HUES48 (cell line): ENCODE results near the gene ELAVL2.

Source experiments
- H3K27ac ChIP-seq: one replicate; pipeline ENCODE4 v1.7.0; 2013; ENCODE audit warnings: low read depth, low read length, inconsistent platforms
- H3K27me3 ChIP-seq: 2 replicates; pipeline ENCODE4 v1.6.1; 2013; ENCODE audit warnings: mild to moderate bottlenecking, low read length; ENCODE audit not compliant: control insufficient read depth, insufficient read depth
- H3K36me3 ChIP-seq: 2 replicates; pipeline ENCODE4 v1.6.1; 2013; ENCODE audit warnings: low read length; ENCODE audit not compliant: control insufficient read depth, insufficient read depth
- H3K4me1 ChIP-seq: 2 replicates; pipeline ENCODE4 v1.6.1; 2013; ENCODE audit warnings: mild to moderate bottlenecking, low read length; ENCODE audit not compliant: control insufficient read depth, insufficient read depth
- H3K4me3 ChIP-seq: 2 replicates; pipeline ENCODE4 v1.5.1; 2013; ENCODE audit warnings: mild to moderate bottlenecking, low read depth, low read length
- H3K9ac ChIP-seq: 2 replicates; pipeline ENCODE4 v1.6.1; 2013; ENCODE audit warnings: mild to moderate bottlenecking, low read depth, low read length, moderate library complexity
- H3K9me3 ChIP-seq: 2 replicates; pipeline ENCODE4 v1.6.1; 2013; ENCODE audit warnings: low read length; ENCODE audit not compliant: control insufficient read depth, insufficient read depth

Gene ELAVL2

DNA sequence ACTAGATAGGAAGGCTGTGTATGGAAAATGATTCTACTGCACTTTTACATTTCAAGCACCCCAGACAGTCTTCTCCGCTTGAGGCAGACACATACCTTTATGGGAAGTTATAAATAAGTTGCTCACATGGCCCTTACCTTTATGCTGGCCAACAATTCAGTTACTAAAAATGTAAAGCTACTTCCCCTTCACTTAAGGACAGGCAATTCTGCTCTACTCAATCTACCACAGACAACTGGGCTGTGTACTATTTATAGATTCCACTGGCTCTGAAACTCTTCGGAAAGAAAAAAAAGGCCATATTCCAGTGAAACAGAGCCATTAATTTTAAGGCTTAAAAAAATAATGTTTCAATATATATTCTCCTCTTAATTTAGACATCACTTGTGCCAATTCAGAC is 59.4 kb downstream of the ELAVL2 start:
- Histone ChIP-seq H3K4me1 (peaks cover 74% of the 10 kb centered on the region), H3K27ac (no peak overlapping the region)

DNA sequence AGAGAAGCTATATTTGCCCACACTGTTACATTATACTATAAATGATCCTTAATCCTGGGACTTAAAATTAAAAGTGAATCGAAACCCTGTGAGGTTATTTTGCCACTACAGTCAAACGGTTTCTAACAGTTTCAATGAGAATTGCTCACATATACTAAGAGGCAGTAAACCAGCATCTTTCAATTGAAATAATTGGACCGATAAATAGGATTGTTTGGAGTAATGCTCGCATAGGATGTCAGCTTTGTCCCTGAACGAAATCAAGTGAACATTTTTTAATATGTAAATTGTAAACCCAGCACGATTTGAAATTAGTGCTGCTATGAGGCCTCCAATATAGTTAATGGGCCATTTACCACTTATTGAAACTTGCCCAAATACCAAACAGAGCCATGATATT is 60.5 kb downstream of the ELAVL2 start:
- Histone ChIP-seq H3K4me3 (no peak overlapping the region), H3K4me1 (peaks cover 66% of the 10 kb centered on the region), H3K27ac (no peak overlapping the region), H3K9me3 (no peaks in the 10 kb centered on the region), H3K27me3 (no peaks in the 10 kb centered on the region), H3K9ac (no peak overlapping the region), H3K36me3 (peaks cover 11% of the 10 kb centered on the region; the same call in 1 of the 2 replicates)

More for the DNA sequence above, 59.4 kb downstream of the ELAVL2 start:
- H3K9ac ChIP-seq: no peak overlapping the region
- H3K27me3 ChIP-seq: no peaks in the 10 kb centered on the region
- no peak overlapping the region for H3K4me3 ChIP-seq
- peaks cover 6% of the 10 kb centered on the region; the same call in 1 of the 2 replicates for H3K36me3 ChIP-seq
- no peaks in the 10 kb centered on the region for H3K9me3 ChIP-seq

DNA sequence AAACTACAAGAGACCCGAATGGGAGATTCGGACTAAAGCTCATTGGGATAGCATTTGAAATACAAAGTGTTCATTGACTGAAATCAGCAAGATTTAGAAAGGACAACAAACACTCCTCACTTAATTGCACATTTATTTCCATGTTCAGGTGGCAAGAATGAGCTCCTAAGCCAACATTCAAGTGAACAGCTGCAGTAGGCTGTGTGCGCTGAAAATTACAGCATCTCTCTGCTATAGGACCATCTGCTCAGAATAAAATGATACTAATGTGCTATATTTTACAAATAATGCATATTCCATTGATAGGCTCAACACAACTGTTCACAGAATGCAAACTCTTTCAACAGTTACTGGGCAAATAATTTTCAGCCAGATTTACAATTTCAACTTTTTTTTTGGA is 61.8 kb downstream of the ELAVL2 start:
- Histone ChIP-seq H3K4me1 (peaks cover 53% of the 10 kb centered on the region), H3K27ac (no peak overlapping the region), H3K9ac (no peak overlapping the region), H3K36me3 (peaks cover 18% of the 10 kb centered on the region), H3K4me3 (no peak overlapping the region), H3K9me3 (no peaks in the 10 kb centered on the region), H3K27me3 (no peaks in the 10 kb centered on the region)

DNA sequence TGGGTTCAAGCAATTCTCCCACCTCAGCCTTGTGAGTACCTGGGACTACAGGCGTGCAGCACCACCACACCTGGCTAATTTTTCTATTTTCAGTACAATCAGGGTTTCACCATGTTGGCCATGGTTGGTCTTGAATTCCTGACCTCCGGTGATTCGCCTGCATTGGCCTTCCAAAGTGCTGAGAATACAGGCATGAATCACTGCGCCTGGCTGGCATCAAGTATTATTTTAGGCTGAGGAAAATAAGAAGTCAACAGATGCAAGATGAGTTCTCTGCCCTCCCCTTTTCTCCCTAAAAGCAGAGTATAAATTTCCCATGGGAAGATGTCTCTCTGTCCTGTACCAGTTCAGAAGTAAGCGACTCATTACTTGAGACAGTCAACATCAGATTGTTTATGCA is 71.5 kb downstream of the ELAVL2 start:
- Histone ChIP-seq H3K4me1 (peaks cover 46% of the 10 kb centered on the region), H3K27ac (no peak overlapping the region), H3K9ac (no peak overlapping the region), H3K4me3 (no peak overlapping the region), H3K36me3 (no peaks in the 10 kb centered on the region), H3K9me3 (no peaks in the 10 kb centered on the region), H3K27me3 (no peaks in the 10 kb centered on the region)

DNA sequence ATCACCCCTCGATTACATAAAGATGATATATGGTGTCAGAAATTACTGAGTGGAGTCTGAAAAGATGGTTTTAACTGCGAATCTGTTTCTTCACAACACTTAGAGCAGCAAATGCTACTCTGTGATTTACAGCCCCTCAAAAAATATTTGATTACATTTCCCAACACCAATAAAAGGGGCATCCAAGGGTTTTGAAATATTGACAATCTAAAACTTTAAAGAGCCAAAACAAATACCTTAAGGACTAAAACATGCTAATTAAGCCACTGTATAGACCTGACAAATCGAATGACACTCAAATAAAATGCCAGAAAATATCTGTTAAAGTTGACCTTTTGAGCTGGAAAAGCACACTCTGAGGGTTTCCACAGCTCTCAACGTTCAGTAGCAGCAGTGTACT is 73.2 kb downstream of the ELAVL2 start:
- Histone ChIP-seq H3K4me3 (no peak overlapping the region), H3K27me3 (no peaks in the 10 kb centered on the region), H3K36me3 (no peaks in the 10 kb centered on the region), H3K9ac (no peak overlapping the region), H3K9me3 (no peaks in the 10 kb centered on the region), H3K27ac (no peak overlapping the region), H3K4me1 (peaks cover 46% of the 10 kb centered on the region)

DNA sequence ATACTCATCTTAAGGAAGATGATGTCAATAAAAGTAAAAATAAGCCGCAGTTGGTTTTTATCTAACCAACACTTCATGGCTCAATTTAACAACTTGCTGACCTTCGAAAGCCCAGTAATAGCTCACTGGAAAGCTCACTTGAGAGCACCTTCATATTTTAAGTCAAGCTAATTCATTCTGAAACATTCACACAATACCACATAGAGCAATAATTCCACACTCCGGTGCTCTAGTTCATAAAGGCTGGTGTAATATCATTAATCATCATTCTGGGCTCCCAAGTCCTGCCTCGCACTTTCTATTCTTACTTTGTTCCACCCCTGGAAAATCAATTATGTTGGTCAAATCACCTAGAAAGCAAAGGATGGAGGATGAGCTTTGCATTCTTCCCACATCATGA is 74.4 kb downstream of the ELAVL2 start:
- no peaks in the 10 kb centered on the region for H3K36me3 ChIP-seq
- H3K4me1 ChIP-seq: peaks cover 54% of the 10 kb centered on the region
- no peak overlapping the region for H3K9ac ChIP-seq
- H3K27ac ChIP-seq: no peak overlapping the region
- no peak overlapping the region for H3K4me3 ChIP-seq
- H3K9me3 ChIP-seq: no peaks in the 10 kb centered on the region
- H3K27me3 ChIP-seq: no peaks in the 10 kb centered on the region

DNA sequence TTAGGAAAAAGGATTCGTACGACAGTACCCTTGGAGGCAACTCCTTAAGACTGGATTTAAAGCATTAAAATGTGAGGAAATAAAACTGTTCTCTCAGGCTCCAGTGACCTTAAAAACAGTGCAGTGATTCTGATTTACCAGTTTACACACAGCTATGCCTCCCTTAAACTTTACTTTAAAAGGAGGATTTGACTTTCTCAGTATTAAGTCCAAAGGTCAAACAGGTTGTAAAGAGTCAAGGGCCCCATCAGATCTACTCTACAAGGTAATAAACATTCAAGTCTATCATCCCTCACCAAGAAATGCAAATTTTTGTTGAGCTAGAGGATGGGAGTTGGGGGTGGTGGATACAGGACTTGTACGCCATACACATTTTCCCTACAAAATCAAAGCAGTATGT is 75.2 kb downstream of the ELAVL2 start:
- Histone ChIP-seq H3K36me3 (no peaks in the 10 kb centered on the region), H3K27ac (no peak overlapping the region), H3K27me3 (no peaks in the 10 kb centered on the region), H3K9me3 (no peaks in the 10 kb centered on the region), H3K4me1 (peaks cover 52% of the 10 kb centered on the region), H3K9ac (no peak overlapping the region), H3K4me3 (no peak overlapping the region)

DNA sequence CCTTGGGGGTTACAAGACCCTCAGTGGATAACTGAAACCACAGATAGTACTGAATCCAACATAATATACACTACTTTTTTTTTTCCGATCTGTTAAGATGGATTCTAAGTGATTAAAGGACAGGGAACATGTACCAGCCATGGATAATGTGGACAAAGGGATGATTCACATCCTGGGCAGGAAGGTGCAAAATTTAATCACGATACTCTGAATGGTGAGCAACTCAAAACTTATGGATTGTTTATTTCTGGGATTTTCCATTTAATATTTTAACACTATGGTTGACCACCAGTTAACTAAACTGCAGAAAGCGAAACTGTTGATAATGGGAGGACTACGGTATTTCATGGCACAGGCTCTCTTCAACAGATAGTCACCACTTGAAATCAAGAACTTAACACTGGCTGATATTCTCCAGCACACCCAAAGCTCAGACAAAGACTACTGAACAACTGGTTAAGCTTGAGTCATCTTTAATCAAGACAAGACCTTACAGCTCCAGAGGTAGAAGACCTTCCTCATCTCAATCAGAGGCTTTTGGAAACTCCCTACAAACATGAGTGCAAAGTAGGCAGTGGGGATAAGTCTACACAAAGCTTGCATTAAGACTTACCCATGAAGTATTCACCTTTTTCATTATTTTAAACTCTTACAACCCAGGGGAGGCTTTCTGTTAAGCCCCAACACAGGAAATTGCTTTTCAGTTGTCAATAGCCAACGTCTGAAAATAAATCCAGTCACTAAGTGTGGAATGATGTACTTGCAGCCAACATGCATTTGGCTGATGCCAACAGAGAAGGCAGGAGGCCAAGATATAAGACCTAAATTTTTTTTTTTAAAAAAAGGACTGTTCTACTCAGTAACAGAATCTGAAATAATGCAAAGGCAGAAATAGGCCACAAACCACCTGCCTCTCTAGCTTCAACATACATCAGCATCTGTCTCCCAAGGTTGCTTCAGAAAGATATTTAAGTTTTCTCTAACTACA is 78.7 kb downstream of the ELAVL2 start:
- no peaks in the 10 kb centered on the region for H3K36me3 ChIP-seq
- H3K27me3 ChIP-seq: no peaks in the 10 kb centered on the region
- no peak overlapping the region for H3K9ac ChIP-seq
- peaks cover 31% of the 10 kb centered on the region for H3K4me1 ChIP-seq
- no peaks in the 10 kb centered on the region for H3K9me3 ChIP-seq
- no peak overlapping the region for H3K4me3 ChIP-seq
- H3K27ac ChIP-seq: no peak overlapping the region

DNA sequence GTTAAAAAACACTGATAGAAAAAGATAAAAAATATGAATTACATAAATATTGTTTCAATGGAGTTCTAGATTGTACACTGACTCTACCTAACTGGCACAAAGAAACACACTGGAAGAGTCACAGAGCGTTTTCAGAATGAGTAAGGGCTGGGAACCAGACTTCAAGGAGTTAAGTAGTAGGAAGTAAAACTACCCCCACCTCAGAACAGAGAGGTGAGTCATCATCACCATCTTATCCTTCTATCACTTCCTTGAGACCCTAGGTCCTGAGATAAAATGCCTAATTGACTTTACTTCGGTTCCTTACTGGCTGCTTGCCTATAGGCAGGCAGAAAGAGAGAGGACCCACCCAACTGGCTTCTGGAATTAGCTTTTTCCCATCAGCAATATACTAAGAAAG is 79.7 kb downstream of the ELAVL2 start:
- H3K4me1 ChIP-seq: peaks cover 34% of the 10 kb centered on the region

DNA sequence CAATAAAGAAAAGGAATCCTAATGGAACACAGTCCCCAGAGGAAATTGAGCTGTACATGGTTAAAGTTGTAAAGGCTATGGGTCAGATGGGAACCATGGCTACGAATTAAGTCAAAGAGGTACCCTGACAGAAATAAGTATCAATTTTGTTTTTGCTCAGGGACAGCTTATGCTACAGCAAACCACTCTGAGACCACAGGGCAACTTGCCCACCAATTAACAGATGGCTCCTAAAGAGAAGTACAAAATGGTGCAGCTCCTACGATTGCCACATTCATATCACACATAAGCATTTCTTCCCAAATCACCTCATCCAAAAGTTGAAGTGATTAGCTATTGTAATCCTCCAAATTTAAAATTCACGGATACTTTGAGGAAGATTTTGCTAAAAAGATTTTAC is 83.0 kb downstream of the ELAVL2 start:
- Histone ChIP-seq H3K27ac (no peak overlapping the region), H3K4me3 (no peak overlapping the region), H3K9me3 (no peaks in the 10 kb centered on the region), H3K9ac (no peak overlapping the region), H3K4me1 (peaks cover 58% of the 10 kb centered on the region), H3K27me3 (no peaks in the 10 kb centered on the region), H3K36me3 (no peaks in the 10 kb centered on the region)

More for the DNA sequence above, 79.7 kb downstream of the ELAVL2 start:
- H3K9ac ChIP-seq: no peak overlapping the region
- H3K4me3 ChIP-seq: no peak overlapping the region
- H3K36me3 ChIP-seq: no peaks in the 10 kb centered on the region
- no peaks in the 10 kb centered on the region for H3K9me3 ChIP-seq
- peak overlapping the region; percentile 39 for H3K27ac ChIP-seq
- no peaks in the 10 kb centered on the region for H3K27me3 ChIP-seq

DNA sequence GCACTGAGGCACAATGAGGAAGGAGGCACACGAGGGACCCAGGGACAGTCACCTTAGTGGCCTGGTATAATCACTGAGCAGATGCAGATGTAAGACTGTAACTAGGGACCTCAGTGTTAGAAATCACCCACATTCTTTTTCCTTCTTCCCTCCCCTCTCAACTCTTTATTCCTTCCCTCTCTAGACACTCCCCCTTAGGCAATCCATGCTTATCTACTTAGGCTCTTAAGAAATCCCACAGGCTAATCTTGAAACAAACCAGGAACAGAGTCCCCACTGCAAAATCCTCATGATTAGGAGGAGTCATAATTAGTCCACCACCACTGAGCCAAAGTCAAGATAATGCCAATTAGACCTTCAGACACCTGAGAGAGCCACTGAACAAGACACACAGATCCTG is 84.7 kb downstream of the ELAVL2 start:
- H3K9me3 ChIP-seq: no peaks in the 10 kb centered on the region
- H3K4me3 ChIP-seq: no peak overlapping the region
- H3K9ac ChIP-seq: no peak overlapping the region
- H3K4me1 ChIP-seq: peaks cover 59% of the 10 kb centered on the region
- H3K27ac ChIP-seq: peak overlapping the region; percentile 81
- no peaks in the 10 kb centered on the region for H3K27me3 ChIP-seq
- no peaks in the 10 kb centered on the region for H3K36me3 ChIP-seq
